ENCODE results near the gene MTLN. TPM values are rescaled to one million over a fixed set of nuclear protein-coding genes. Genes with fewer than 3 reads are reported as not detected.

The MTLN gene
- total and polyA plus RNA-seq, 2 of the 8 experiments (the other 6 are each of a cell fraction or from before 2014, with no cell fraction given) = 38.6 to 104 TPM

DNA sequence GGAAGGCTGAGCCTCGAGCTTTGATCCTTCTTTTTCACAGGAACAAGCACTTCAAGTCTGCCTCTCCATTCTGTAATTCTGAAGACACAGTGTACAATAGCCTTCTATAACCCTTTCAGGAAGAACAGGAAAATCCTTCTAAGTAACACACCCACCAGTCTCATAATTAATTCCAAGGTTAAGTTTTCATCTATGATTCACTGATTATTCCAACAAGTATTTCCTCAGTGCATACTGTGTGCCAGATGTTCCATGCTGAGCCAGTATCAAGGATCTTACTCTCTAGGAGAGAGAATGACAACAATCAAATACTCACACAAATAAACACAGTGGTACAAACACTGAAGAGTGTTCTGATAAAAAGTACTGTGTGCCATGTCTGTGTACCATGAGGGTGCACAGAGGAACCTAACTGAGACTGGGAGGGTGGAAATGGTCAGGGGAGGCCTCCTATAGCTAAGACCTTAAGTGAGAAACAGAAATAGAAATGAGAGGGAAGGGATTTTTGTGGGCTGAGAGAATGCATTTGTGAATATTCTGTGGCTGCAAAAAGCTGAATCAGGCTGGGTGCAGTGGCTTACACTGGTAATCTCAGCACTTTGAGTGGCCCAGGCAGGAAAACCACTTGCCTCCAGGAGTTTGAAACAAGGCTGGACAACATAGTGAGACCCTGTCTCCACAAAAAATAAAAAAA is 7.3 kb upstream of the MTLN start:
- H2BK12ac ChIP-seq (ENCODE audit: low read depth, low read length) = no peak overlapping the region
- no peaks in the 10 kb centered on the region for H3K4me1 ChIP-seq (replicated peaks in 1 of 4; ENCODE audit: control insufficient read depth in 3 of 4, insufficient read depth in 4 of 4, low read length in 3 of 4)
- H3K36me3 ChIP-seq (ENCODE audit: control insufficient read depth in 2 of 4, insufficient read depth in 4 of 4, low read length in 3 of 4) = no peaks in the 10 kb centered on the region
- no peak overlapping the region for H2AK5ac ChIP-seq (ENCODE audit: low read depth, low read length)
- no peak overlapping the region for H3K4me3 ChIP-seq (ENCODE audit: extremely low read depth in 1 of 4, insufficient read depth in 2 of 4, low read depth in 3 of 4, low read length in 4 of 4)
- TF ChIP-seq SP1 (IDR thresholded peaks at IDR 0.05; ENCODE audit: low read depth, low read length) (no peak), KDM4A (IDR thresholded peaks at IDR 0.05; ENCODE audit: low read depth, low read length, severe bottlenecking) (no peak), RNF2 (IDR thresholded peaks at IDR 0.05; ENCODE audit: borderline replicate concordance, low read depth, low read length, missing control alignments, poor library complexity, severe bottlenecking) (no peak), CHD1 (IDR thresholded peaks at IDR 0.05; ENCODE audit: low read depth, low read length) (no peak), KDM1A (IDR thresholded peaks at IDR 0.05; ENCODE audit: borderline replicate concordance, low read length) (no peak), JUN (IDR thresholded peaks at IDR 0.05; ENCODE audit: low read depth, low read length) (no peak), CBX5 (IDR thresholded peaks at IDR 0.05; ENCODE audit: low read depth, low read length) (no peak)
- TF ChIP-seq, protein P1, sequence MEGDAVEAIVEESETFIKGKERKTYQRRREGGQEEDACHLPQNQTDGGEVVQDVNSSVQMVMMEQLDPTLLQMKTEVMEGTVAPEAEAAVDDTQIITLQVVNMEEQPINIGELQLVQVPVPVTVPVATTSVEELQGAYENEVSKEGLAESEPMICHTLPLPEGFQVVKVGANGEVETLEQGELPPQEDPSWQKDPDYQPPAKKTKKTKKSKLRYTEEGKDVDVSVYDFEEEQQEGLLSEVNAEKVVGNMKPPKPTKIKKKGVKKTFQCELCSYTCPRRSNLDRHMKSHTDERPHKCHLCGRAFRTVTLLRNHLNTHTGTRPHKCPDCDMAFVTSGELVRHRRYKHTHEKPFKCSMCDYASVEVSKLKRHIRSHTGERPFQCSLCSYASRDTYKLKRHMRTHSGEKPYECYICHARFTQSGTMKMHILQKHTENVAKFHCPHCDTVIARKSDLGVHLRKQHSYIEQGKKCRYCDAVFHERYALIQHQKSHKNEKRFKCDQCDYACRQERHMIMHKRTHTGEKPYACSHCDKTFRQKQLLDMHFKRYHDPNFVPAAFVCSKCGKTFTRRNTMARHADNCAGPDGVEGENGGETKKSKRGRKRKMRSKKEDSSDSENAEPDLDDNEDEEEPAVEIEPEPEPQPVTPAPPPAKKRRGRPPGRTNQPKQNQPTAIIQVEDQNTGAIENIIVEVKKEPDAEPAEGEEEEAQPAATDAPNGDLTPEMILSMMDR (IDR thresholded peaks at IDR 0.05; ENCODE audit: control extremely low read depth in 1 of 3, insufficient read depth in 1 of 3, low read depth in 1 of 3, low read length in 3 of 3) = no peak
- no peak overlapping the region for H3K27ac ChIP-seq (ENCODE audit: low read depth, low read length)
- no peak overlapping the region for H2BK20ac ChIP-seq (ENCODE audit: low read length)
- H2BK5ac ChIP-seq (ENCODE audit: low read depth, low read length) = no peak overlapping the region
- 71% methylated on average over 1 of the region's 1 CpG; no CpG with 5 or more reads in 1 of the 2 experiments for WGBS, 2 experiments (ENCODE audit: extremely low coverage in 1 of 2, insufficient coverage in 1 of 2, insufficient read length in 1 of 2, insufficient replicate concordance in 2 of 2, low coverage in 1 of 2, low lambda C conversion rate in 2 of 2, missing lambda C conversion rate in 1 of 2)
- no peak overlapping the region for H3K9ac ChIP-seq (replicated peaks in 1 of 4; ENCODE audit: extremely low read depth in 1 of 4, low read depth in 3 of 4, low read length in 3 of 4)
- DNase-seq (ENCODE audit: low read depth in 1 of 2, low spot score in 2 of 2) (no peak), FAIRE-seq (no peak)
- H3K23ac ChIP-seq (ENCODE audit: insufficient read length) = no peak overlapping the region
- no peaks in the 10 kb centered on the region for H3K27me3 ChIP-seq (replicated peaks in 1 of 4; ENCODE audit: control insufficient read depth in 3 of 4, extremely low read depth in 1 of 4, insufficient read depth in 3 of 4, low read length in 3 of 4)
- no peak overlapping the region for H3K4ac ChIP-seq (replicated peaks; ENCODE audit: insufficient read length, low read depth, low read length)
- no peaks in the 10 kb centered on the region for H3K79me1 ChIP-seq (ENCODE audit: low read depth, low read length)
- no peaks in the 10 kb centered on the region for H3K23me2 ChIP-seq (ENCODE audit: low read depth, low read length)
- ChIA-PET CTCF (ENCODE audit: partially characterized antibody) (no interaction called here), POLR2A (ENCODE audit: partially characterized antibody) (no interaction called here)
- H3K56ac ChIP-seq (replicated peaks; ENCODE audit: insufficient read length, low read depth, low read length) = no peak overlapping the region
- H4K91ac ChIP-seq (replicated peaks; ENCODE audit: insufficient read length, low read length) = no peak overlapping the region
- H3K14ac ChIP-seq (ENCODE audit: insufficient read length) = no peak overlapping the region
- no peak overlapping the region for H4K8ac ChIP-seq (ENCODE audit: extremely low read depth, insufficient read depth, low read length)
- no peaks in the 10 kb centered on the region for H3K79me2 ChIP-seq (ENCODE audit: control insufficient read depth in 1 of 2, insufficient read depth in 2 of 2, low read length in 2 of 2)
- H4K20me1 ChIP-seq (replicated peaks in 1 of 2; ENCODE audit: control insufficient read depth in 1 of 2, insufficient read depth in 2 of 2, low read length in 2 of 2) = no peaks in the 10 kb centered on the region
- H2AFZ ChIP-seq (ENCODE audit: low read length) = no peak overlapping the region
- H4K5ac ChIP-seq (ENCODE audit: insufficient read length, low read depth, low read length) = no peak overlapping the region
- no peak overlapping the region for H3K4me2 ChIP-seq (ENCODE audit: insufficient read depth in 1 of 2, low read depth in 2 of 2, low read length in 2 of 2)
- H2BK120ac ChIP-seq (replicated peaks; ENCODE audit: low read depth, low read length) = no peak overlapping the region
- peaks cover 2 to 22% of the 10 kb centered on the region in 2 experiments; a peak in 1 of 4 replicates for H3K9me3 ChIP-seq (ENCODE audit: insufficient read depth in 2 of 2, low read depth in 1 of 2, low read length in 1 of 2)
- no peak overlapping the region for H3K18ac ChIP-seq (ENCODE audit: extremely low read depth, low read length)
- H2BK15ac ChIP-seq (ENCODE audit: low read length) = no peak overlapping the region

All from H1 (cell line).